Stimulated activated naive CD8-positive, alpha-beta T cell treated with anti-CD3 and anti-CD28 coated beads, Interleukin-15, Interleukin-2, amounts not matched to agents 100 U/mL and 50 U/mL, for 24 hours (primary cell): Measurements from ENCODE around the gene TOMM70.

Source experiments
- ATAC-seq: fragments of 150-1000 bp; cut with Tn5 transposase; one replicate; pipeline ENCODE4 v1.10.0; 2021
- DNase-seq: peaks from one replicate; pipeline ENCODE4 v3.0.0; 2021

The TOMM70 gene

GRCh38 chr3:100324044-100324443, 76.8 kb downstream of the TOMM70 start:
- ATAC-seq (no peak), DNase-seq (no peak)

GRCh38 chr3:100319951-100320350, 80.9 kb downstream of the TOMM70 start:
- no peak for ATAC-seq

GRCh38 chr3:100317912-100318311, 83.0 kb downstream of the TOMM70 start:
- no peak for ATAC-seq

More at GRCh38 chr3:100319951-100320350, 80.9 kb downstream of the TOMM70 start:
- DNase-seq, result no peak

GRCh38 chr3:100316641-100317069, 84.2 kb downstream of the TOMM70 start:
- peak; percentile 52 for ATAC-seq
- peak; percentile 25 for DNase-seq

More at GRCh38 chr3:100317912-100318311, 83.0 kb downstream of the TOMM70 start:
- DNase-seq, result no peak
